PC-3 (cell line): Measurements from ENCODE around the gene SIN3B.

Experiments
- CTCF ChIP-seq: fragments of 300-600 bp; sonication (generic); conservative IDR thresholded peaks from 2 replicates; pipeline ENCODE4 v1.5.1; 2017; ENCODE audit warnings: antibody characterized with exemption, low read depth, mild to moderate bottlenecking, low read length
- EZH2phosphoT487 ChIP-seq: fragments of 300-600 bp; sonication (generic); IDR thresholded peaks from 2 replicates; pipeline ENCODE4 v1.6.1; 2018; ENCODE audit warnings: mild to moderate bottlenecking, antibody characterized with exemption, low read length, borderline replicate concordance

GRCh38 chr19:16814526-16815100 is 14.6 kb upstream of the SIN3B start:
- no peak for TF ChIP-seq CTCF
- TF ChIP-seq EZH2phosphoT487: no peak
